ENCODE data around the gene HDAC5.

HDAC5 gene

GRCh38 chr17:44075598-44076293 lies 47.7 kb downstream of the HDAC5 start:
- Mint-ChIP-seq H3K27ac (peak overlapping the region; percentile 28), H3K4me1 (ENCODE audit: low read depth) (peaks cover 17% of the 10 kb centered on the region), H3K4me3 (no peak overlapping the region), H3K36me3 (no peaks in the 10 kb centered on the region), H3K27me3 (no peaks in the 10 kb centered on the region), H3K9me3 (ENCODE audit: low read depth) (no peaks in the 10 kb centered on the region)

GRCh38 chr17:44074911-44075285 lies 48.5 kb downstream of the HDAC5 start:
- Mint-ChIP-seq H3K36me3 (no peaks in the 10 kb centered on the region), H3K27ac (no peak overlapping the region), H3K27me3 (no peaks in the 10 kb centered on the region), H3K4me3 (no peak overlapping the region), H3K9me3 (ENCODE audit: low read depth) (no peaks in the 10 kb centered on the region), H3K4me1 (ENCODE audit: low read depth) (peaks cover 20% of the 10 kb centered on the region)

- Mint-ChIP-seq H3K9me3 (ENCODE audit: low read depth) (no peaks in the 10 kb centered on the region), H3K27me3 (no peaks in the 10 kb centered on the region), H3K36me3 (no peaks in the 10 kb centered on the region), H3K27ac (peak overlapping the region; percentile 46), H3K4me3 (no peak overlapping the region), H3K4me1 (ENCODE audit: low read depth) (peaks cover 21% of the 10 kb centered on the region)
Measured at GRCh38 chr17:44074231-44074910, 49.1 kb downstream of the HDAC5 start.

- Mint-ChIP-seq H3K27ac (peak overlapping the region; percentile 97), H3K4me3 (peak overlapping the region; percentile 96), H3K36me3 (no peaks in the 10 kb centered on the region), H3K4me1 (ENCODE audit: low read depth) (peaks cover 31% of the 10 kb centered on the region), H3K27me3 (no peaks in the 10 kb centered on the region), H3K9me3 (ENCODE audit: low read depth) (no peaks in the 10 kb centered on the region)
Measured at GRCh38 chr17:44071772-44072171, 51.7 kb downstream of the HDAC5 start.

- Mint-ChIP-seq H3K4me1 (ENCODE audit: low read depth) (peaks cover 35% of the 10 kb centered on the region), H3K27me3 (no peaks in the 10 kb centered on the region), H3K9me3 (ENCODE audit: low read depth) (no peaks in the 10 kb centered on the region), H3K27ac (peak overlapping the region; percentile 97), H3K4me3 (peak overlapping the region; percentile 96), H3K36me3 (no peaks in the 10 kb centered on the region)
Measured at GRCh38 chr17:44071198-44071520, 52.3 kb downstream of the HDAC5 start.

- H3K36me3 Mint-ChIP-seq = no peaks in the 10 kb centered on the region
- H3K27me3 Mint-ChIP-seq = no peaks in the 10 kb centered on the region
- peak within 1 kb of the TSS; percentile 96 for H3K4me3 Mint-ChIP-seq
- peak within 1 kb of the TSS; percentile 97 for H3K27ac Mint-ChIP-seq
- peaks cover 37% of the 10 kb centered on the region for H3K4me1 Mint-ChIP-seq (ENCODE audit: low read depth)
- H3K9me3 Mint-ChIP-seq (ENCODE audit: low read depth) = no peaks in the 10 kb centered on the region
Measured at GRCh38 chr17:44070455-44071197, 52.8 kb downstream of the HDAC5 start, which contains the start of gene G6PC3. TSS of gene G6PC3 (plus strand) at chr17:44070735. CDS start at chr17:44070966, 231 bp downstream.

- Mint-ChIP-seq H3K36me3 (no peaks in the 10 kb centered on the region), H3K27me3 (no peaks in the 10 kb centered on the region), H3K27ac (peak overlapping the region; percentile 97), H3K4me3 (peak overlapping the region; percentile 96), H3K4me1 (ENCODE audit: low read depth) (peaks cover 41% of the 10 kb centered on the region), H3K9me3 (ENCODE audit: low read depth) (no peaks in the 10 kb centered on the region)
Measured at GRCh38 chr17:44069974-44070454, 53.4 kb downstream of the HDAC5 start.

- Mint-ChIP-seq H3K4me3 (peak overlapping the region; percentile 96), H3K27me3 (no peaks in the 10 kb centered on the region), H3K4me1 (ENCODE audit: low read depth) (peaks cover 52% of the 10 kb centered on the region), H3K27ac (peak overlapping the region; percentile 22), H3K36me3 (peaks cover 2% of the 10 kb centered on the region), H3K9me3 (ENCODE audit: low read depth) (no peaks in the 10 kb centered on the region)
Measured at GRCh38 chr17:44067545-44067940, 55.9 kb downstream of the HDAC5 start.

- H3K27ac Mint-ChIP-seq = peak within 1 kb of the TSS; percentile 92
- peaks cover 7% of the 10 kb centered on the region for H3K36me3 Mint-ChIP-seq
- H3K4me1 Mint-ChIP-seq (ENCODE audit: low read depth) = peaks cover 51% of the 10 kb centered on the region
- H3K27me3 Mint-ChIP-seq = no peaks in the 10 kb centered on the region
- no peaks in the 10 kb centered on the region for H3K9me3 Mint-ChIP-seq (ENCODE audit: low read depth)
- H3K4me3 Mint-ChIP-seq = peak within 1 kb of the TSS; percentile 96
Measured at GRCh38 chr17:44066204-44066930, 57.1 kb downstream of the HDAC5 start, which contains the start of gene LSM12. TSS of gene LSM12 (minus strand) at chr17:44066671. CDS start at chr17:44066587, 84 bp downstream.

GRCh38 chr17:44065668-44066203 lies 57.7 kb downstream of the HDAC5 start:
- Mint-ChIP-seq H3K27me3 (no peaks in the 10 kb centered on the region), H3K27ac (peak overlapping the region; percentile 92), H3K9me3 (ENCODE audit: low read depth) (no peaks in the 10 kb centered on the region), H3K4me3 (peak overlapping the region; percentile 96), H3K4me1 (ENCODE audit: low read depth) (peaks cover 47% of the 10 kb centered on the region), H3K36me3 (peaks cover 7% of the 10 kb centered on the region)

GRCh38 chr17:44063704-44064639 lies 59.5 kb downstream of the HDAC5 start:
- Mint-ChIP-seq H3K36me3 (peaks cover 13% of the 10 kb centered on the region), H3K4me1 (ENCODE audit: low read depth) (peaks cover 54% of the 10 kb centered on the region), H3K27ac (peak overlapping the region; percentile 61), H3K4me3 (peak overlapping the region; percentile 60), H3K9me3 (ENCODE audit: low read depth) (no peaks in the 10 kb centered on the region), H3K27me3 (no peaks in the 10 kb centered on the region)

- no peaks in the 10 kb centered on the region for H3K27me3 Mint-ChIP-seq
- no peaks in the 10 kb centered on the region for H3K9me3 Mint-ChIP-seq (ENCODE audit: low read depth)
- H3K4me1 Mint-ChIP-seq (ENCODE audit: low read depth) = peaks cover 53% of the 10 kb centered on the region
- peaks cover 13% of the 10 kb centered on the region for H3K36me3 Mint-ChIP-seq
- no peak overlapping the region for H3K4me3 Mint-ChIP-seq
- H3K27ac Mint-ChIP-seq = no peak overlapping the region
Measured at GRCh38 chr17:44062871-44063270, 60.6 kb downstream of the HDAC5 start.

GRCh38 chr17:44061446-44061845 lies 62.0 kb downstream of the HDAC5 start:
- Mint-ChIP-seq H3K27me3 (no peaks in the 10 kb centered on the region), H3K9me3 (ENCODE audit: low read depth) (no peaks in the 10 kb centered on the region), H3K4me3 (no peak overlapping the region), H3K36me3 (peaks cover 13% of the 10 kb centered on the region), H3K4me1 (ENCODE audit: low read depth) (peaks cover 42% of the 10 kb centered on the region), H3K27ac (no peak overlapping the region)
